Activated CD4-positive, alpha-beta memory T cell treated with anti-CD3 and anti-CD28 coated beads, Interleukin-2, amount 10 ng/mL, durations not matched to agents 7 days and 5 days (primary cell): ENCODE data around the gene PHTF1. TPM values are rescaled to one million over a fixed set of nuclear protein-coding genes. Genes with fewer than 3 reads are reported as not detected.

ENCODE experiments used
- CTCF ChIA-PET: fragments of 350-600 bp; sonication (Branson Sonifier 250); formaldehyde crosslinking; loops from one replicate; lab custom pipeline; 2021; ENCODE audit warnings: antibody characterized with exemption, inconsistent platforms; lab: Charles Lee
- POLR2A ChIA-PET: fragments of 350-600 bp; sonication (Branson Sonifier 250); formaldehyde crosslinking; loops from one replicate; lab custom pipeline; 2021; ENCODE audit warnings: antibody characterized with exemption; lab: Charles Lee
- DNase-seq: peaks from one replicate; pipeline ENCODE4 v3.0.0-alpha.2; 2020
- H3K27ac Mint-ChIP-seq: one replicate; pipeline ENCODE4 v1.8.0; 2021; ENCODE audit warnings: mild to moderate bottlenecking, mixed read lengths
- H3K27me3 Mint-ChIP-seq: one replicate; pipeline ENCODE4 v1.8.0; 2021; ENCODE audit warnings: mixed read lengths
- H3K36me3 Mint-ChIP-seq: one replicate; pipeline ENCODE4 v1.8.0; 2021; ENCODE audit warnings: low read depth, mixed read lengths
- H3K4me1 Mint-ChIP-seq: one replicate; pipeline ENCODE4 v1.8.0; 2021; ENCODE audit warnings: mixed read lengths
- H3K4me3 Mint-ChIP-seq: one replicate; pipeline ENCODE4 v1.8.0; 2021; ENCODE audit warnings: mild to moderate bottlenecking, mixed read lengths
- H3K9me3 Mint-ChIP-seq: one replicate; pipeline ENCODE4 v1.8.0; 2021; ENCODE audit warnings: mixed read lengths
- total RNA-seq, 2 experiments: library from RNA; stranded (reverse); gene quantifications; one replicate each; pipeline ENCODE4 v1.2.3, GENCODE V29; 2021

PHTF1 gene
- total RNA-seq, 2 experiments from 2014 or later = 22.1 to 23.0 TPM

DNA sequence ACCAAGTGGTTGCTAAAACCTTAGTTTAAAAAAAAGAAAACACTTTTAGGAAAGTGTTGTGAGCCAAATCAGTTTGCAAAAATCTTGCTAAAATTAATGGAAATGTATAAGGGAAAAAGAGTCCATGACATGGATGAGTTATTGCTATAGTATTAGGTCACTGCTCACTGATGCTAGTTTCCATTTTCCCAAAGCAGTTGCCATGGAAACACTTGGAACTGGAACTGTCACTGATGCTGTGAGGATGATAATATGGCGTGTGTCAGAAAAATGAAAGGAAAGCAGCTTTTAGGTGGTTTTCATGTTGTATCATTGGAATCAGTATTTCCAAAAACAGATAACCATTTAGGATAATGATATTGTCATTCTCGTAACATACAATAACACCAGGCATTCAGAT, 104.4 kb downstream of the PHTF1 start:
- no peaks in the 10 kb centered on the region for H3K9me3 Mint-ChIP-seq
- no peak for DNase-seq
- CTCF ChIA-PET = interaction anchor here (1.3 kb wide), 1 partner anchor 16 kb away, joined by 3 read pairs; no protein-coding TSS in a partner anchor
- POLR2A ChIA-PET = no interaction called here
- H3K36me3 Mint-ChIP-seq = peaks cover 3% of the 10 kb centered on the region
- no peak overlapping the region for H3K27ac Mint-ChIP-seq
- H3K4me1 Mint-ChIP-seq = no peaks in the 10 kb centered on the region
- no peak overlapping the region for H3K4me3 Mint-ChIP-seq
- no peaks in the 10 kb centered on the region for H3K27me3 Mint-ChIP-seq

DNA sequence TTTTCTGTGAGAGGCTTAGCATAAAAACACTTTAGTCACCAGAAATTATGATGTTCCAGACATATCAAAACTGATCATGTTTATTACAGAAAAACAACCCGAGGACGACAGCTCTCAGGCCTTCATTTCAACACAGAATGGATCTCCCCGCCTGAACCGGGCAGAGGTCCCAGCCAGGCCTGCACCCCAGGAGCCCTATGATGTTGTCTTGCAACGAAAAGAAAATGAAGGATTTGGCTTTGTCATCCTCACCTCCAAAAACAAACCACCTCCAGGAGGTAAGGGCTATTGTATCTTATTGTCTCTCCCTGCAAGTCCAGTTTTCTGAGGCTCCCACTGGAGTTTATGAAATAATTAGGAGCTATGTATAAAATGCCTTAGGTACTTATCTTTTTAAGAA, 105.5 kb downstream of the PHTF1 start:
- DNase-seq = no peak
- CTCF ChIA-PET = interaction anchor here (0.8 to 1.3 kb wide), 2 partner anchors 17 to 937 kb away, joined by 3 read pairs; no protein-coding TSS in a partner anchor
- Mint-ChIP-seq H3K9me3 (no peaks in the 10 kb centered on the region), H3K36me3 (peaks cover 3% of the 10 kb centered on the region), H3K27ac (no peak overlapping the region), H3K4me1 (no peaks in the 10 kb centered on the region), H3K27me3 (no peaks in the 10 kb centered on the region), H3K4me3 (no peak overlapping the region)
- POLR2A ChIA-PET = no interaction called here

DNA sequence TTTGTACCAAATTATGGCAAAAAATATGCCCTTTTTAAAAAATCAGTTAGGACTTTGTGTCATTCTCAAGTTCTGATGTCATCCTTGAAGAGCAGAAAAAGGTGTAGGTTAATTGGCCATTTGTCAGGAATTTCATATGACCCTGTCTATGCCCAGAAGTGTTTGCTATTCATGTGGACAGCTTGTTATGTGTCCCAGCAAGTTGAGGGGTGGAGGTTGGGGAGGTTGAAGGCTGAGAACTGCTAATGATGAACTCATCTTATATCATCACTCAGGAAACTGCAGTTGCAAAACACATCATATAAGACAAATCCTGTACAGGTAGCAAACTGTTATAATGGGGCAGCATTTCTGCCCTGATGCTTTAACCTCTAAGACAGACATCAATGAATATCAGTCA, 106.5 kb downstream of the PHTF1 start:
- Mint-ChIP-seq H3K4me3 (no peak overlapping the region), H3K27ac (no peak overlapping the region), H3K27me3 (no peaks in the 10 kb centered on the region), H3K36me3 (peaks cover 3% of the 10 kb centered on the region), H3K9me3 (no peaks in the 10 kb centered on the region), H3K4me1 (no peaks in the 10 kb centered on the region)
- POLR2A ChIA-PET = no interaction called here
- DNase-seq = no peak
- CTCF ChIA-PET = no interaction called here

DNA sequence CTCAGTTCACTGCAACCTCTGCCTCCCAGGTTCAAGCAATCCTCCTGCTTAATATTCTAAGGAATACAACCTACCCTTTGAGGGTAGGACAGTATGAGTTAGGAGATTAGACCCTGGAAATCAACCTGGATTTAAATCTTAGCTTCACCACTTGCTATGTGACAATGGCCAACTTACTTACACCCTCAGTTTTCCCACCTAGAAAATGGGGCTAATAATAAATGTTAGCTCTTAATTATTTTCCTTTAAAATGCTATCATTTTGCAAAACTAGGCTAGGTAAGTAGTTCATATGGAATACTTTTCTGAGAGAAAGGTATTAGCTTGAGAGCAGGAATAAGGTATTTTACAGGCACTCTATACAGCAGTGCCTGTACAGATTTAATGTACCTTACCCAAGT, 110.8 kb downstream of the PHTF1 start:
- DNase-seq = no peak
- POLR2A ChIA-PET = no interaction called here
- no peaks in the 10 kb centered on the region for H3K9me3 Mint-ChIP-seq
- H3K4me1 Mint-ChIP-seq = no peaks in the 10 kb centered on the region
- peaks cover 8% of the 10 kb centered on the region for H3K36me3 Mint-ChIP-seq
- H3K27me3 Mint-ChIP-seq = no peaks in the 10 kb centered on the region
- no peak overlapping the region for H3K4me3 Mint-ChIP-seq
- H3K27ac Mint-ChIP-seq = no peak overlapping the region
- CTCF ChIA-PET = no interaction called here

DNA sequence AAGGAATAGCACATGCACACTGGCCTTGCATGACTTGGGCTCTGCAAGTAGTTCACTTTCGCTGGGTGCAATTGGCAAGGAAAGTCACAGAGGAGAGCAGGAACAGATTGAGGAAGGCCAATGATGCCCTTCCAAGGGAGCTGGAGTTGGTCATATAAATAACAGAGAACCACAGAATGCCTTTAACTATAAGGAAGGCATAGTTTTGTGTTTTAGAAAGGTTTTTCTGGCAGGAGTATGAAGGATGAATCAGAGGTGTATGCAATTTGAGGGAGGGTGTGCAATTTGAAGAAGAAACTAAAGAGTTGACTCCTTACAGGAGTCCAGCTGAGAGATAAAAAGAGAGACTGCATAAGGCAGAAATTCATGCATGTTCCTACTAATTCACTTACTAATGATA, 112.1 kb downstream of the PHTF1 start:
- H3K27me3 Mint-ChIP-seq = no peaks in the 10 kb centered on the region
- CTCF ChIA-PET = interaction anchor here (0.6 kb wide), 1 partner anchor 636 kb away, joined by 3 read pairs; no protein-coding TSS in a partner anchor
- H3K36me3 Mint-ChIP-seq = peaks cover 8% of the 10 kb centered on the region
- no peaks in the 10 kb centered on the region for H3K4me1 Mint-ChIP-seq
- no peak overlapping the region for H3K27ac Mint-ChIP-seq
- no peaks in the 10 kb centered on the region for H3K9me3 Mint-ChIP-seq
- DNase-seq = no peak
- POLR2A ChIA-PET = no interaction called here
- no peak overlapping the region for H3K4me3 Mint-ChIP-seq

Other genes starting within 250 kb of the PHTF1 start
- gene RSBN1, start 53.0 kb upstream of the PHTF1 start, total RNA-seq = 10 to 100 TPM; 27.9 to 32.1 TPM
- 10 to 100 TPM; 79.4 to 81.1 TPM for gene PTPN22, start 112.2 kb upstream of the PHTF1 start, total RNA-seq
- 1 to 10 TPM; 1.6 to 2.9 TPM for gene BCL2L15, start 128.1 kb upstream of the PHTF1 start, total RNA-seq
- 10 to 100 TPM; 53.7 to 56.7 TPM for gene AP4B1, start 145.3 kb upstream of the PHTF1 start, total RNA-seq
- gene DCLRE1B, start 145.8 kb upstream of the PHTF1 start, total RNA-seq = 10 to 100 TPM; 13.2 to 14.4 TPM
- gene HIPK1, start 169.8 kb upstream of the PHTF1 start, total RNA-seq = 10 to 100 TPM; 89.5 to 92.5 TPM
- under 1 TPM; 0.20 to 0.45 TPM for gene OLFML3, start 220.0 kb upstream of the PHTF1 start, total RNA-seq